Liver (tissue), 9 donors: ENCODE measurements around the gene TMEM161B. TPM values are rescaled to one million over a fixed set of nuclear protein-coding genes. Genes with fewer than 3 reads are reported as not detected.

Experiments used
- DNase-seq: peaks from one replicate; pipeline ENCODE4 v3.0.0-alpha.2; 2017; ENCODE audit warnings: low spot score
- H3K27ac ChIP-seq, 2 donors: one replicate each; pipeline ENCODE4 v1.7.0; 2013; ENCODE audit warnings: inconsistent platforms in 2 of 2, low read length in 2 of 2, control low read depth in 1 of 2, low read depth in 1 of 2, mild to moderate bottlenecking in 1 of 2
- H3K27me3 ChIP-seq, 4 donors: one replicate each; pipeline versions ENCODE4 v1.6.1 to v1.7.0; 2013; ENCODE audit warnings: low read length in 3 of 4, inconsistent platforms in 1 of 4, mild to moderate bottlenecking in 1 of 4, moderate library complexity in 1 of 4; ENCODE audit not compliant: control insufficient read depth in 4 of 4, insufficient read depth in 4 of 4
- H3K36me3 ChIP-seq, 4 donors: one replicate each; pipeline versions ENCODE4 v1.6.1 to v1.7.0; 2013; ENCODE audit warnings: low read length in 3 of 4, mild to moderate bottlenecking in 3 of 4, low read depth in 1 of 4, moderate library complexity in 1 of 4; ENCODE audit not compliant: control insufficient read depth in 4 of 4, insufficient read depth in 3 of 4
- H3K4me1 ChIP-seq, 4 donors: one replicate each; pipeline versions ENCODE4 v1.6.1 to v1.7.0; 2013; ENCODE audit warnings: low read length in 3 of 4, mild to moderate bottlenecking in 3 of 4, moderate library complexity in 1 of 4; ENCODE audit not compliant: control insufficient read depth in 4 of 4, insufficient read depth in 4 of 4
- H3K4me3 ChIP-seq, 3 donors: one replicate each; pipeline versions ENCODE4 v1.6.1 to v1.7.0; 2013; ENCODE audit warnings: low read length in 3 of 3, control low read depth in 1 of 3, low read depth in 1 of 3, mild to moderate bottlenecking in 1 of 3
- H3K9ac ChIP-seq, 2 donors: one replicate each; pipeline ENCODE4 v1.7.0; 2013; ENCODE audit warnings: low read length in 2 of 2, mild to moderate bottlenecking in 2 of 2, moderate library complexity in 2 of 2, control low read depth in 1 of 2, low read depth in 1 of 2
- H3K9me3 ChIP-seq, 4 donors: one replicate each; pipeline versions ENCODE4 v1.6.1 to v1.7.0; 2013; ENCODE audit warnings: low read length in 3 of 4; ENCODE audit not compliant: control insufficient read depth in 4 of 4
- EGR1 ChIP-seq, 2 donors: IDR thresholded peaks; 2 replicates each; pipeline ENCODE4 v1.6.1; 2016 to 2018; ENCODE audit warnings: antibody characterized with exemption in 2 of 2, low read depth in 2 of 2
- FOXA1 ChIP-seq: IDR thresholded peaks from 2 replicates; pipeline ENCODE4 v1.6.1; 2016; ENCODE audit warnings: antibody characterized with exemption
- GABPA ChIP-seq, 2 donors: IDR thresholded peaks in 1 of 2; conservative IDR thresholded peaks in 1 of 2; 2 replicates each; pipeline ENCODE4 v1.6.1; 2016; ENCODE audit warnings: antibody characterized with exemption in 2 of 2, mild to moderate bottlenecking in 1 of 2, moderate library complexity in 1 of 2
- JUND ChIP-seq, 2 donors: IDR thresholded peaks; 2 replicates each; pipeline ENCODE4 v1.6.1; 2016; ENCODE audit warnings: antibody characterized with exemption in 2 of 2
- RAD21 ChIP-seq, 2 donors: IDR thresholded peaks; 2 replicates each; pipeline ENCODE4 v1.6.1; 2016; ENCODE audit warnings: antibody characterized with exemption in 2 of 2, mild to moderate bottlenecking in 2 of 2
- SP1 ChIP-seq: IDR thresholded peaks from 2 replicates; pipeline ENCODE4 v1.6.1; 2018; ENCODE audit warnings: antibody characterized with exemption, mild to moderate bottlenecking
- TAF1 ChIP-seq: conservative IDR thresholded peaks from 2 replicates; pipeline ENCODE4 v1.6.1; 2016; ENCODE audit warnings: antibody characterized with exemption, mild to moderate bottlenecking
- YY1 ChIP-seq: IDR thresholded peaks from 2 replicates; pipeline ENCODE4 v1.6.1; 2016; ENCODE audit warnings: antibody characterized with exemption, mild to moderate bottlenecking
- WGBS: extraction: QIAGEN DNeasy Blood & Tissue Kit; methylation state at CpG from one replicate; pipeline ENCODE4 v1.1.7; 2013; 5-methylcytosine and 5-hydroxymethylcytosine counted together
- polyA plus RNA-seq, 2 donors: library from polyadenylated mRNA; stranded (reverse) in 1 of 2; unstranded in 1 of 2; fragments of 200-250 nt in 1 of 2; fragments of >200 nt in 1 of 2; fragmentation: Nextera tagmentation in 1 of 2; extraction: Ambion mirVana in 1 of 2; gene quantifications; one replicate each; pipeline versions ENCODE4 v1.2.1 to v1.2.3, GENCODE V29; 2013 to 2015
- total RNA-seq, 2 donors: library from RNA; depleted of rRNA; stranded (reverse); fragments of >200 nt; gene quantifications; one replicate each; pipeline ENCODE4 v1.2.3, GENCODE V29; 2014
- TF ChIP-seq, protein P1 (sequence below): IDR thresholded peaks from 2 replicates; pipeline ENCODE4 v1.6.1; 2016; ENCODE audit warnings: antibody characterized with exemption, mild to moderate bottlenecking
- TF ChIP-seq, protein P2 (sequence below): IDR thresholded peaks from 2 replicates; pipeline ENCODE4 v1.6.1; 2016; ENCODE audit warnings: antibody characterized with exemption
- TF ChIP-seq, protein P3 (sequence below): IDR thresholded peaks from 2 replicates; pipeline ENCODE4 v1.6.1; 2016; ENCODE audit warnings: antibody characterized with exemption
- donor health status: healthy.
- donor health status: healthy.
- donor health status: healthy.
- donor health status: healthy.
- donor health status: healthy.

The TMEM161B gene
- total and polyA plus RNA-seq, 4 donors = 3.9 to 14.2 (median 8.6) TPM

DNA sequence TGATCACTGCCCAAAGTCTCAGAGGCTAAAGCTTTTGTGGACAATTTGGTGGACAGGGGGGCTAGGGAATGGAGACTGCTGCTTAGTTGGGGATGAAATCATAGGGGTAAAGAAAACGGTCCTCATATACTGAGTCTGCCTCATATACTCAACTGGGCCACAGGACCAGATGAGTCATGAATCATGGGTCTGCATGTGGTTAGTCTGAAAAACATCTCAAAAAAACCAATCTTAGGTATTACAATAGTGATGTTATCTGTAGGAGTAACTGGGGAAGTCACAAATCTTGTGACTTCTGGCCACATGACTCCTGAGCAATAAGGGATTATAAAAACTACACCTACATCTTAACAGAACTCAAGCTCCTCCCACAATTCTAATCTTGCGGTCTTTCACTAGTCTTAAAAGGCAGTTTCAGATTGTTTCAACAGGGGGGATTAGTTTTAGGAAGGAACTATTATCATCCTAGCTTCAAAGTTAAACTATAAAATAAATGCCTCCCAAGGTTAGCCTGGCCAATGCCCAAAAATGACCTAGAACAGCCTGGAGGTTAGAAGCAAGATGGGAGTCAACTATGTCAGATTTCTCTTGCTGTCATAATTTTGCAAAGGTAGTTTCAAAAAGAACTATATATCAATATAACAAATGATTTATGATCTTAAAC lies 17.5 kb downstream of the TMEM161B start:
- Histone ChIP-seq H3K36me3 (no peaks in the 10 kb centered on the region), H3K27ac (no peak overlapping the region), H3K27me3 (no peaks in the 10 kb centered on the region), H3K9ac (no peak overlapping the region), H3K9me3 (no peaks in the 10 kb centered on the region), H3K4me1 (peaks cover 0 to 12% (median 1%) of the 10 kb centered on the region in 4 donors), H3K4me3 (no peak overlapping the region)
- no peak for TF ChIP-seq RAD21 (IDR thresholded peaks at IDR 0.05)
- TF ChIP-seq YY1 = no peak
- TF ChIP-seq, protein P1, sequence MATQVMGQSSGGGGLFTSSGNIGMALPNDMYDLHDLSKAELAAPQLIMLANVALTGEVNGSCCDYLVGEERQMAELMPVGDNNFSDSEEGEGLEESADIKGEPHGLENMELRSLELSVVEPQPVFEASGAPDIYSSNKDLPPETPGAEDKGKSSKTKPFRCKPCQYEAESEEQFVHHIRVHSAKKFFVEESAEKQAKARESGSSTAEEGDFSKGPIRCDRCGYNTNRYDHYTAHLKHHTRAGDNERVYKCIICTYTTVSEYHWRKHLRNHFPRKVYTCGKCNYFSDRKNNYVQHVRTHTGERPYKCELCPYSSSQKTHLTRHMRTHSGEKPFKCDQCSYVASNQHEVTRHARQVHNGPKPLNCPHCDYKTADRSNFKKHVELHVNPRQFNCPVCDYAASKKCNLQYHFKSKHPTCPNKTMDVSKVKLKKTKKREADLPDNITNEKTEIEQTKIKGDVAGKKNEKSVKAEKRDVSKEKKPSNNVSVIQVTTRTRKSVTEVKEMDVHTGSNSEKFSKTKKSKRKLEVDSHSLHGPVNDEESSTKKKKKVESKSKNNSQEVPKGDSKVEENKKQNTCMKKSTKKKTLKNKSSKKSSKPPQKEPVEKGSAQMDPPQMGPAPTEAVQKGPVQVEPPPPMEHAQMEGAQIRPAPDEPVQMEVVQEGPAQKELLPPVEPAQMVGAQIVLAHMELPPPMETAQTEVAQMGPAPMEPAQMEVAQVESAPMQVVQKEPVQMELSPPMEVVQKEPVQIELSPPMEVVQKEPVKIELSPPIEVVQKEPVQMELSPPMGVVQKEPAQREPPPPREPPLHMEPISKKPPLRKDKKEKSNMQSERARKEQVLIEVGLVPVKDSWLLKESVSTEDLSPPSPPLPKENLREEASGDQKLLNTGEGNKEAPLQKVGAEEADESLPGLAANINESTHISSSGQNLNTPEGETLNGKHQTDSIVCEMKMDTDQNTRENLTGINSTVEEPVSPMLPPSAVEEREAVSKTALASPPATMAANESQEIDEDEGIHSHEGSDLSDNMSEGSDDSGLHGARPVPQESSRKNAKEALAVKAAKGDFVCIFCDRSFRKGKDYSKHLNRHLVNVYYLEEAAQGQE = no peak
- TF ChIP-seq JUND (IDR thresholded peaks at IDR 0.05) = no peak
- WGBS = 96% methylated on average over 2 of the region's 2 CpGs
- DNase-seq = no peak

DNA sequence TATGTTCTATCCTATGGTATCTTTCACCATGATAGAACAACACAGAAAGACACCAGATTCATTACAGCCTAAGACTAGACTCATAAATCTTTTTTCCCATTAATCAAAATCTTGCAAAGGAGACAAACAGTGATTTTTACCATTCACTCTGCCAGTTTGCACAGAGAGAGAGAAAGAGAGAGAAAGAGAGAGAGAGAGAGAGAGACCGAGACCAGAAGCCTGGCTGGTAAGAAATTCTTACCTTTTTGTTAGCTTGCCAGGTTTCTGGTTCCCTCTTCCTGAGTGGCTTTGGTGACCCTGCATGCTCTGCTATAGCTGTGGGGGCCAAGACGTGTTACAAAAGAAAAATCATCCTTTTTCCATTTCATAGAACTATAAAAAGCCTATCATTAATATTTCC lies 18.6 kb downstream of the TMEM161B start:
- Histone ChIP-seq H3K4me3 (no peak overlapping the region), H3K27ac (no peak overlapping the region), H3K27me3 (no peaks in the 10 kb centered on the region), H3K36me3 (no peaks in the 10 kb centered on the region), H3K9me3 (no peaks in the 10 kb centered on the region), H3K9ac (no peak overlapping the region), H3K4me1 (peaks cover under 1 to 22% (median 4%) of the 10 kb centered on the region in 4 donors)
- TF ChIP-seq YY1 = no peak
- TF ChIP-seq EGR1 (IDR thresholded peaks at IDR 0.05; ENCODE audit: low read depth in 2 of 2) = no peak
- 97% methylated on average over 2 of the region's 2 CpGs for WGBS
- DNase-seq = no peak

DNA sequence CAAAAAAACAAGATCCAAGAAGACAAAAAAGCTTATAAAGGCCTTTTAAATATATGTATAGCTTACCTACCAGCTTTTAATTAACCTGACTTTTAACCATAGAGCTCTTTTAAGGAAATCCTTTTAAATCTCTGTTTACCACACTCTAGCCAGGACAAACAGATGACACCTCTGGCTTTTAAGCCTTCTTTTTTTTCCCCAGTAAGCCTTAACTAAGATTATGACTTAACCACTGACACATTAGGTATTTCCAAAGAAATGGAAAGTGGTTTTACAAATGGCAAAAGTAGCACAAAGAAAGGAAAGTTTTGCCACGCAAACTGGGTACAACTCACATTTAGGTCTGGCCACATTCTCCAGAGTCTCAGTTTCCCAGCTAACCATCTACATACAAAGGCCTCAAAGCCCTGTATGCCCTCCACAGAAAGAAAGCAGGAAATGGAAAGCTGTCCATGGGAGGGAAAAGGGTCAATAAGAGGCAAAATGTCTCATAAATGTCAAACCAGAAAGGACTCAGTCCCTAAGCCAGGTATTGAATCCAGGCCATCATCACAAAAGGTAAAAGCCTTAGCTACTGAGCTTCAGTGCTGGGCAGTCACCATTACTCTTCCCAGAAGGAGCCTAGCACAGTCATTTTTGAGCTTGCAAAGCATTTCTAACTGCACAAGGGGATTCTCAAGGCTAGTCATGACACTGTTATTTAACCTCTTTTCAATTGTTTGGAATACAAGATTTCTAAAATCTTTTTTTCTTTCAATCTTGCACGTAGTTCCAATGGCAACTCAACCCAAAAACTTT lies 19.7 kb downstream of the TMEM161B start:
- no peak overlapping the region for H3K4me3 ChIP-seq
- H3K36me3 ChIP-seq = no peaks in the 10 kb centered on the region
- no peak for TF ChIP-seq SP1
- TF ChIP-seq RAD21 (IDR thresholded peaks at IDR 0.05) = no peak
- no peak for TF ChIP-seq FOXA1
- TF ChIP-seq TAF1 = no peak
- TF ChIP-seq, protein P2, sequence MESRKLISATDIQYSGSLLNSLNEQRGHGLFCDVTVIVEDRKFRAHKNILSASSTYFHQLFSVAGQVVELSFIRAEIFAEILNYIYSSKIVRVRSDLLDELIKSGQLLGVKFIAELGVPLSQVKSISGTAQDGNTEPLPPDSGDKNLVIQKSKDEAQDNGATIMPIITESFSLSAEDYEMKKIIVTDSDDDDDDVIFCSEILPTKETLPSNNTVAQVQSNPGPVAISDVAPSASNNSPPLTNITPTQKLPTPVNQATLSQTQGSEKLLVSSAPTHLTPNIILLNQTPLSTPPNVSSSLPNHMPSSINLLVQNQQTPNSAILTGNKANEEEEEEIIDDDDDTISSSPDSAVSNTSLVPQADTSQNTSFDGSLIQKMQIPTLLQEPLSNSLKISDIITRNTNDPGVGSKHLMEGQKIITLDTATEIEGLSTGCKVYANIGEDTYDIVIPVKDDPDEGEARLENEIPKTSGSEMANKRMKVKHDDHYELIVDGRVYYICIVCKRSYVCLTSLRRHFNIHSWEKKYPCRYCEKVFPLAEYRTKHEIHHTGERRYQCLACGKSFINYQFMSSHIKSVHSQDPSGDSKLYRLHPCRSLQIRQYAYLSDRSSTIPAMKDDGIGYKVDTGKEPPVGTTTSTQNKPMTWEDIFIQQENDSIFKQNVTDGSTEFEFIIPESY = no peak
- TF ChIP-seq GABPA (IDR thresholded peaks at IDR 0.05 in 1 of 2, conservative IDR thresholded peaks at IDR 0.05 in 1 of 2) = no peak
- TF ChIP-seq, protein P3, sequence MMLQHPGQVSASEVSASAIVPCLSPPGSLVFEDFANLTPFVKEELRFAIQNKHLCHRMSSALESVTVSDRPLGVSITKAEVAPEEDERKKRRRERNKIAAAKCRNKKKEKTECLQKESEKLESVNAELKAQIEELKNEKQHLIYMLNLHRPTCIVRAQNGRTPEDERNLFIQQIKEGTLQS = no peak
- no peak overlapping the region for H3K9ac ChIP-seq
- no peaks in the 10 kb centered on the region for H3K9me3 ChIP-seq
- H3K4me1 ChIP-seq = peaks cover 0 to 32% (median 11%) of the 10 kb centered on the region in 4 donors
- no peak overlapping the region for H3K27ac ChIP-seq
- 99% methylated on average over 2 of the region's 2 CpGs for WGBS
- no peaks in the 10 kb centered on the region for H3K27me3 ChIP-seq
- no peak for DNase-seq
